GM12878 (cell line): ENCODE data around the gene DIABLO.

Source experiments
- CTCF ChIP-seq, 3 experiments: IDR thresholded peaks in 2 of 3; conservative IDR thresholded peaks in 1 of 3; 2 replicates each; pipeline ENCODE4 v1.5.1; 2011; ENCODE audit warnings: low read depth in 3 of 3, low read length in 3 of 3, mild to moderate bottlenecking in 3 of 3, control low read depth in 2 of 3, moderate library complexity in 2 of 3, inconsistent platforms in 1 of 3, mixed read lengths in 1 of 3; ENCODE audit not compliant: control insufficient read depth in 2 of 3, insufficient read depth in 1 of 3; ENCODE audit errors: extremely low read depth in 1 of 3
- YY1 ChIP-seq: IDR thresholded peaks from 2 replicates; pipeline ENCODE4 v1.6.1; 2011; ENCODE audit warnings: low read depth, mild to moderate bottlenecking, low read length

- TF ChIP-seq CTCF (IDR thresholded peaks at IDR 0.05 in 2 of 3, conservative IDR thresholded peaks at IDR 0.05 in 1 of 3; ENCODE audit: control insufficient read depth in 2 of 3, extremely low read depth in 1 of 3, insufficient read depth in 1 of 3, low read depth in 3 of 3, low read length in 3 of 3) (no peak), YY1 (no peak)
Measured at GRCh38 chr12:122172262-122172939, 53.5 kb downstream of the DIABLO start.
